Adrenal gland (tissue), 5 donors: ENCODE data around the gene GABRA5.
A peak's percentile ranks its signal among the peaks of the same experiment; 100 is the strongest.

Experiments used
- CTCF ChIP-seq, 6 experiments: fragments of 450-650 bp in 4 of 6; fragments of 200-600 bp in 2 of 6; sonication (generic) in 1 of 6; IDR thresholded peaks; 1 replicate in 5 of 6; 2 replicates in 1 of 6; pipeline versions ENCODE4 v1.5.1 to v1.8.0; 2016 to 2021; ENCODE audit warnings: antibody characterized with exemption in 6 of 6, mild to moderate bottlenecking in 2 of 6, moderate library complexity in 1 of 6
- POLR2A ChIP-seq, 2 donors: fragments of 450-650 bp; IDR thresholded peaks; one replicate each; pipeline ENCODE4 v1.6.1; 2017; ENCODE audit warnings: antibody characterized with exemption in 2 of 2, mild to moderate bottlenecking in 2 of 2, moderate library complexity in 1 of 2
- donor health status: DM: no; HTN: no; CAD: no.

GRCh38 chr15:26889298-26889898 lies 22.5 kb downstream of the GABRA5 start:
- TF ChIP-seq CTCF (IDR thresholded peaks at IDR 0.05) (peak; percentile 71 to 79 (median 74)), POLR2A (IDR thresholded peaks at IDR 0.05) (no peak)
